ENCODE data around the gene POLR2E.
"Not testable (repeated sequence)": the region's sequence is repeated elsewhere in the genome, so short reads cannot be mapped to it uniquely, and the experiment has no call there.

Gene POLR2E

GRCh38 chr19:1094978-1095701, at the start of gene POLR2E:
TSS of gene POLR2E (minus strand) at chr19:1095375. CDS start at chr19:1095315, 60 bp downstream.
- DNase-seq = peak; percentile 78

GRCh38 chr19:1144741-1145140, 49.6 kb upstream of the POLR2E start:
- no peak for DNase-seq

DNA sequence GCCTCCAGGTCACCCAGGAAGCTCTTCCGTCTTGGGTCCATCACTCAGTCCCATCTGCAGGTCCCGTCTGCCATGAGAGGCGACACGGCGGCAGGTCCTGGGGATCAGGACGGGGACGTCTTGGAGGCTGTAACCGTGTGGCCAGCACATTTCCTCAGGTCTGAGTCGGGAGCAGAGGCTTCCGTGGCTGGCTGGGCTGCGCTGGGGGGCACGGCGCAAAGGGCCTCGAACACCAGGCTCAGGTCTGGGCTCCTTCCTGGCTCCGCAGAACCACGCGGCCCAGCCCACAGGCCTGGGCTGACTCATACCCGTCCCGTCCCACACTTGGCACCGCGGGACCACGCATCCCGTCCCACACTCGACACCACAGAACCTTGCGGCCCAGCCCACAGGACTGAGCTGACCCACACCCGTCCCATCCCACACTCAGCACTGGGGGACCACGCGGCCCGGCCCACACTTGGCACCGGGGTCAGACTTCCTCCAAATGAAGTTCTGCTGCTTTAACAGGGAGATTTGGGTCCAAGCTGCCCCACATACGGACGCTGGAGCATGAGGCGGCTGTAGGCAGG, 48.7 kb upstream of the POLR2E start:
- no peak for DNase-seq

DNA sequence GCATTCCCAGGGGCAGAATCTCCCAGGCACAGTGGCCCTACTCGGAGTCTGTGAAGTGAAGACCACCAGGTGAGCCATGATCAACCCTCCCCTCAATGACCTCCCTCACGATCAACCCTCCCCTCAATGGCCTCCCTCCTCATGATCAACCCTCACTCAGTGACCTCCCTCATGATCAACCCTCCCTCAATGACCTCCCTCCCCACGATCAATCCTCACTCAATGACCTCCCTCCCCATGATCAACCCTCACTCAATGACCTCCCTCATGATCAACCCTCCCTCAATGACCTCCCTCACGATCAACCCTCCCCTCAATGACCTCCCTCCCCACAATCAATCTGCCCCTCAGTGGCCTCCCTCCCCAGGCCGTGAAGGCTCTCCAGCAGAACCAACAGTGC, 46.8 kb upstream of the POLR2E start:
- no peak for DNase-seq

DNA sequence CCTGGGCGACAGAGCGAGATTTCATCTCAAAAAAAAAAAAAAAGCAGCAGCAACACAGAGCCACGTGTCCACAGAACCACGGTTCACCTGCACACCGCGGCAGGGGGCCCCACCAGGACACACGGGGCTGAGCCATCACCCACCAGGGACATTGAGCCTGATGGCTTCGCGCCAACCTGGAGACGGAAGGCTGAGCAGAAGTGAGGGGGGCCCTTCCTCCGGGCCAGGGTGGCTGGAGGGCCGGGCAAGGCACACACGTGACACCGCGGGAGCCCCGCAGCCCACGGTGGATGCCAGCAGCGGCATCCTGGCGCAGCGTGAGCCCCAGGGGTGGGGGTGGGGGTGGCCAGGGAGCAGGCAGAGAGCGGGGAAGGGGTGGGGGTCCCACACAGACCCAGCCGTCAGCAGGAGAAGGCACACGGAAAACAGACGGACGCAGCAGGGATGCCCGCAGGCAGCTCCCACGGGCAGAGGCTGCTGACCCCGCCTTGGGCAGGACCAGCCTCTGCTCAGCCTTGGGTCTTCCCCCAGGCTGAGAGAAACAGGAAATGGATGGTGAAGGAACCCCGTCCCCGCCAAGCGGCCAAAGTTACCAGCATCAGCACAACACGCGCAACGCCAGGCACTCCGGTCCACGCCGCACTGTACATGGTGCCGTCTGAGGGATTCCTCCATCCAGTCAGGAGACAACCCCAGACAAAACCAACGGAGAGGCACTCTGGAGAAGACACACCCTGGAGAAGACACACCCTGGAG, 45.3 kb upstream of the POLR2E start:
- no peak for DNase-seq

- DNase-seq = no peak
Measured at GRCh38 chr19:1139126-1139525, 44.0 kb upstream of the POLR2E start.

- DNase-seq = no peak
Measured at GRCh38 chr19:1138121-1138520, 42.9 kb upstream of the POLR2E start.

GRCh38 chr19:1136621-1137317, 41.6 kb upstream of the POLR2E start:
- peak; percentile 30 for DNase-seq

- DNase-seq = peak; percentile 30
Measured at GRCh38 chr19:1136201-1136600, 41.0 kb upstream of the POLR2E start.

GRCh38 chr19:1135454-1135853, 40.3 kb upstream of the POLR2E start:
- no peak for DNase-seq

GRCh38 chr19:1134431-1134830, 39.3 kb upstream of the POLR2E start:
- DNase-seq = no peak

DNA sequence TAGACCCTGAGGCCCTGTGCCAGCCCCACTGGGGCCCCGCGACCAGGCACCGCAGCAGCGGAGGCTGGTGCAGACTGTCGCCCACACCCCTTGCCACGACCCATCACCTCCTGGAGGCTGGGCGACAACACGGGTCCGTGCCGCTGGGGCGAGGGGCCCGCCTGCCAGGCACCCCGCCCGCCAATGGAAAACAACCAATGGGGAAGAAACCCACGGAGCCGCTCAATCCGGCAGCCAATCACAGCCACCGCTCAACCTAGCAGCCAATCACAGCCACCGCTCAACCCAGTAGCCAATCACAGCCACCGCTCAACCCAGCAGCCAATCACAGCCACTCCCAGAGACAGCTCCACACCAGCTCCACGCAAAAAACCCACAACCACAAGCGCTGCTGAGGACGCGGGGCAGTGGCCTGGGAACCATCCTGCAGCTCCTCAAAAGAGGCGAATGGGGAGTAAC, 38.3 kb upstream of the POLR2E start:
- DNase-seq = no peak

GRCh38 chr19:1132552-1133383, 37.6 kb upstream of the POLR2E start:
- DNase-seq = no peak

GRCh38 chr19:1131718-1132551, 36.8 kb upstream of the POLR2E start:
- no peak for DNase-seq

- no peak for DNase-seq
Measured at GRCh38 chr19:1130771-1131717, 35.9 kb upstream of the POLR2E start.

GRCh38 chr19:1129535-1129934, 34.4 kb upstream of the POLR2E start:
- DNase-seq = no peak

- not testable (repeated sequence) for DNase-seq
Measured at GRCh38 chr19:1129084-1129483, 33.9 kb upstream of the POLR2E start.

GRCh38 chr19:1128106-1128505, 32.9 kb upstream of the POLR2E start:
- no peak for DNase-seq

DNA sequence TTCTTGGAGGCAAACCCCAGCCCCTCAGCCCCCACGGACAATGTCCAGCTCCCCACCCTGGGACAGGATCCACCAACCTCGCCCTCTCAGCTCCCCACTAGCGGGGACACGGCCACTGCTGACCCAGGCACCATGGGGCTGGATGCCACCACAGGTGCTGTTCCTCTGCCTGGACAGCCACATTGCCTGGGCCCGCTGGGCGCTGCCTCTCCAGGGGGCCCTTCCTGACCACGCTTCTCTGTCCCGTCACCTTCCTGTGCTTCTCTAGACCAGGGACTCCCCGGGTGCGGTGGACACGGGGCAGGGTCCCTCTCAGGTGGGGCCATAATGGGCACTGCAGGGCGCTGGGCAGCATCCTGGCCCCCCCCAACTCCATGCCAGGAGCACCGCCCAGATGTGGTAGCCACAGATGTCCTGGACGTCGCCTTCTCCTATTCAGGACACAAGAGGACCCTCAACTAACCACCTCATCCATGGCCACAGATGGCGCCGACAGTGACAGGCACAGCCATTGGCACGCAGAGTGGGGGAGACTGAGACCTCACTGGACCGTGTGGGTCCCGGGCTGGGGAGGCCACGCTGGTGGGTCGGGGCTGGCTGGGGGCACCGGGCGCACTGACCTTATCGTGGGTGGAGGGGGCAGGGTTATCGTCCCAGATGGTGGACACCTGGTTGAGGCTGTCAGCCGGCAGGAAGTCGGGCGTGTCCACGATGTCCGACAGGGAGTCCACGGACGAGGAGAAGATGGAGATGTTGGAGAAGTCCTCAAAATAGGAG, 32.0 kb upstream of the POLR2E start:
- no peak for DNase-seq

All from NCI-H510A treated with DMSO at 0.1 percent for 48 hours (cell line).